Activated CD4-positive, alpha-beta T cell treated with anti-CD3 and anti-CD28 coated beads, Interleukin-2, amount 50 U/mL, for 1 hour (primary cell): ENCODE results near the gene RNFT2.

Source experiments
- DNase-seq: peaks from one replicate; pipeline ENCODE4 v3.0.0-alpha.2; 2020

RNFT2 gene

DNA sequence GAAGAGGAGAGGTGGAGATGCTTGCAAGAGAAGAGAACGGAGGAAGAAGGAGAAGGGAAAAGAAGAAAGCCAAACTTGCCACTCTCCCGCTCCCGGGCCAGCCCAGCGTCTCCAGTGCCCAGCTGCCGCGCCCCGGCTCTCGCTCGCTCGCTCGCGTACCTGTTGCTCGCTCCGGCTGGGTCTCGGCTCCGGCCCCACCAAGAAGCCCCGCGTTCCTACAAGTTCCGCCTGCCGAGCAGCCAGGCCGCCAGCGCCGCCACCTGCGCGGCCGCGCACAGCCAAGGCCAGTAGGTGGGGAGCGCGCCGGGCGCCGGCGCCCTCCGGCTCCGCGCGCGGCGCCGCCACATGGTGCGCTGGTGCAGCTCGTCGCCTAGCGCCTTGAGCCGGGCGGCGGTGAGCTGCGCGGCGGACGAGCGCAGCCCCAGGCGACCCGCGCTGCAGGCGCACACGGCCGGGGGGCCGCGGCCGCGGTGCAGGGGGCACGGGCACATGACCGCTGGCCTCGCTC is 142.8 kb downstream of the RNFT2 start:
- peak; percentile 5 for DNase-seq

DNA sequence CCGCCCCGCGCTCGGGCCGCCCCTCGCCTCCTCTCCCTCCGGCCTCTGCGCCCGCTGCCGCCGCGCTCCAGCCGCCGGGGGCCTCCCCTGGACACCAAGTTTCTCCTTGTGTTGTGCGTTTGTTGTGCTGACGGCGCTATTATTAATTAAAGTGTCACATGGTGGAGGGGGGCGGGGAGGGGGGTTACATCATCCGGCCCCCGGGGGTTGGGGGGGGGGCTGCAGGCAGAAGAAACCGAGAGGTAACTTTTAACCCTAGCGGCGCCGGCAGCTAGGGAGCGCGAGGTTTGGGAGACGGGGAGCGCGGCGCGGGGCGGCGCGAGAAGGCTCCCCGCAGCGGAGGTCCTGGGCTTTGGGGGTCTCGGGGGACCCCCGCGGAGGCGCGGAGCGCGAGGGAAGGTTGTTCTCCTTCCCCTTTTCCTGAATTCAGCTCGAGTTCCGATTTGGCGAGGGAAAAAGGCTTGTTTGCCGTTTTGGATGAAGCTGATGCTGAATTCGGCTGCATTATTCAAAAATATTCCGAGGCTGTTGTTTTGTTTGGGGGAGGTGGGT is 143.3 kb downstream of the RNFT2 start, which contains the start of gene HRK:
HRK (minus strand) TSS at position 117 of the 552 bp plus-strand sequence. CDS start 134 bp downstream, outside the sequence.
- no peak for DNase-seq

DNA sequence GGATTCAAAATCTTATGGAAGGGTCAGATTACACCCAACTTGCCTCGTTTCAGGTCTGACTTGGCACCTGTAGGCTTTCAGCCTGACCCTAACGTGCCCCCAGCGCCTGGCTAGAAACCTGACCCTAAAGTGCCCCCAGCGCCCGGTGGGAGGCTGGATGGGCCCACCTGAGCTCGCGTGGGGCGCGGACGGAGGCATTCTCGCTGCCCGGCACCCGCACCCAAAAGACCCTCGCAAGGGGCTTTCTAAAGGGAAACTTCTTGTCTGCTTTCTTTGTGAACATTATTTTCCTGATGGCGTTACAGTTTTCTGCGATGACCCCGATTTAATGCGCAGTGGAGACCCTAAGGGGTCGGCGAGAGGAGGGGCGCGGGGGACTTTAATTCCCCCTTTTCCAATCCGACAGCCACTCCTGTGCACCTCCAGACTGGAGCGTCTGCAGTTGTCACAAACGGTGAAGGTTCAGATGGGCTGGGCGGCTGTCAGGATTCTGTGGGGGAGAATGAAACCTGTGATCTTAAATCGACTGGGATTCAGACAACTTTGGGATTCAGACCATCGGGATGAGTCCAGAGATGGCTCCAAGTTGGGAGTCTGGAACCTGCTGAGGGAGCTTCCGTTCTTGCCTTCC is 143.9 kb downstream of the RNFT2 start:
- DNase-seq: no peak

DNA sequence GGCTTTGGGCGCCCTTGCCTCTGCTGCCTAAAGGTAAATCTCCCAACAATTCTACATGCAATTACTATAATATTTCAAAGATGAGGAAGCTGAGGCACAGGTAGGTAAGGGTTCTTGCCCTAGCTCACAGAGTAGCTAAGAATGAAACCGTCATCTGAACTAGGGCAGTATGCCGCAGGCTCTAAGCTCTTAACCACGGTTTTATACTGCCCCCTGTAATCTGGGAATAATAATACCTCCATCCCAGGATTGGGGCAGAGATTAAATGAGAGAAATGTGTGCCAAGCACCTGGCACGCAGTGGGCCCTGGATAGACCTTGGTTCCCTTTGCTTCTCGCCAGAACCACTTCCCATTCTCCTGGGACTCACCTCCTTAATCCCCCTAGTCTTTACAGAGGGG is 144.6 kb downstream of the RNFT2 start:
- DNase-seq: no peak

DNA sequence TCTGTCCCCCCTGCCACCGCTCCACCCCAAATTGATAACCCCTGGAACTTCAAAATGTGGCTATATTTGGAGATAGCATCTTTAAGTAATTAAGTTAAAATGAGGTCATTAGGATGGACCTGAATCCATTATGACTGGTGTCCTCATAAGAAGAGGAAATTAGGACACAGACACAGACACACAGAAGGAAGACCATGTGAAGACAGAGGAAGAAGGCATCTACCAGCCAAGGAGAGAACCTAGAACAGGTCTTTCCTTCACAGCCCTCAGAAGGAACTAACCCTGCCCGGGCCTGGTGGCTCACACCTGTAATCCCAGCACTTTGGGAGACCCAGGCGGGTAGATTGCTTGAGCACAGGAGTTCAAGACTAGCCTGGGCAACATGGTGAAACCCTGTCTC is 146.8 kb downstream of the RNFT2 start:
- no peak for DNase-seq

DNA sequence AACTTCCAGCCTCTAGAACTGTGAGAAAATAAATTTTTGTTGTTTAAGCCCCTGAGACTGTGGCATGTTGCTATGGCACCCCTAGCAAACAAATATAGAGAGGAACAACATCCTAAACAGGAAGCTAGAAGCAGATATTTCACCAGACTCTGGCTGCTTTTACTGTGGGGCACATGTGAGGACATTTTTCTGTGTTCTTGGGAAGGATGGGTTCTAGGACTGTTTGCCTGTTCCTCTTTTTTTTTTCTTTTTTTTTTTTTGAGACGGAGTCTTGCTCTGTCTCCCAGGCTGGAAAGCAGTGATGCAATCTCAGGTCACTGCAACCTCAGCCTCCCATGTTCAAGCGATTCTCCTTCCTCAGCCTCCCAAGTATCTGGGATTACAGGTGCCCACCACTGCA is 147.4 kb downstream of the RNFT2 start:
- DNase-seq: no peak

DNA sequence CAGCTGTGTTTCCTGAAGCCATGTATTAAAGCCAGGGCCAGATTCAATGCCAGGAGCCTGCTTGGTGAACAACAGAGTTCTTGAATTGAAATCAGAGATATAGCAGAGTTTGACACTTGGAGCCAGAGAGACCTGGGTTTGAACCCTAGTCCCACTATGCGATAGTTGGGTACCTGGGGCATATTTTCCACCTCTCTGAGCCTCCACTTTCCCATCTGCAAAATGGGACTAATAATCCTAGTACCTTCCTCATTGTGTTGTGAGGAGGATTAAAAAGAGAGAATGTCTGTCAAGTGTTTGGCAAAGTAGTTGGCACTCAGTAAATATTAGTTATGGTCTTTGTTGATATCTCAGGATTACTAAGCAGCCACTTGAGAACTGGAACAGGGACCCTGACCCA is 149.1 kb downstream of the RNFT2 start:
- DNase-seq: no peak

DNA sequence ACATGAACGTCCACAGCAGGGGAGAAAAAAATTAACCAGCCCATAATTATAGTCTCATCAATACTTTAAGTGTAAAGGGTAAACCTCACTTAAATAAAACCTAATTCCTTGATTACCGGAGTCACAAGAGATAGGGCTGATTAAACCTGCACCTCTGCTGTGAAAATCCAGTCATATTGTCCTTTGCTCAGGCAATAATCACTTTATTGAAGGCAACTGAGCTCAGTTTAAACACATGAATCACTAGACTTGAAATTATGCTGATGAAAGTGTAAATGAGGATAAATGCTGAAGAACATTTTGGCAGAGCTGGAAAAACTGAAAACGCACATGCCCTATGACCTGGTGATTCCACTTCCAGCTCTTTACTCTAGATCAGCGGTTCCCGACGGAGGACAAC is 149.8 kb downstream of the RNFT2 start:
- no peak for DNase-seq

DNA sequence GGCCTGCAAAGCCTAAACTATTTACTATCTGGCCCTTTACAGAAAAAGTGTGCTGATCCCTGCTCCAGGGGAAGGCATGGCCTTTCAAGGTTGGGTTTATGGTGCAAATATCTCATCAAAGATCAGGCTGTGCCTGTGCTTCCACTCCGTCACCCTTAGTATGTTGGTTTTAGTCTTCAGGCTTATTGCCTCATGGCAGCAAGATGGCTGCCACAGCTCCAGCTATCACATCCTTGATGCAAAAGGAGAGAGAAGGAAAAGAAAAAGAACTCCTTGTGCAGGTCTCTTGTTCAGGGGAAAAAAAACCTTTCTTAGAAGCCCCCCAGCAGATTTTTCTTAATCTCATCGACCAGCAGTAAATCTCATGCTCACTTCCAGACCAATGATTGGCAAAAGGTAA is 152.2 kb downstream of the RNFT2 start:
- no peak for DNase-seq

DNA sequence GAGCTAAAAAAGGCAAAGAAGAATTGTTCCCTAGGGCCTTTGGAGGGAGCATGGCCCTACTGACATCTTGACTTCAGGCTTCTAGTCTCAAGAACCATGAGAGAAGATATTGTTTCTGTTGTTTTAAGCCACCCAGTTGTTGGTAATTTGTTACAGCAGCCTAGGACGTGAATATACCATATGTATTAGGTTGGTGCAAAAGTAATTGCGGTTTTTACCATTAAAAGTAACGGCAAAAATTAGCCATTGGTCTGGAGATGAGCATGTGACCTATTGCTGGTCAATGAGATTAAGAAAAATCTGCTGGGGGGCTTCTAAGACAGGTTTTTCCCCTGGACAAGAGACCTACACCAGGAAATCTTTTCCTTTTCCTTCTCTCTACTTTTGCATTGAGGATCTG is 152.9 kb downstream of the RNFT2 start:
- DNase-seq: no peak

DNA sequence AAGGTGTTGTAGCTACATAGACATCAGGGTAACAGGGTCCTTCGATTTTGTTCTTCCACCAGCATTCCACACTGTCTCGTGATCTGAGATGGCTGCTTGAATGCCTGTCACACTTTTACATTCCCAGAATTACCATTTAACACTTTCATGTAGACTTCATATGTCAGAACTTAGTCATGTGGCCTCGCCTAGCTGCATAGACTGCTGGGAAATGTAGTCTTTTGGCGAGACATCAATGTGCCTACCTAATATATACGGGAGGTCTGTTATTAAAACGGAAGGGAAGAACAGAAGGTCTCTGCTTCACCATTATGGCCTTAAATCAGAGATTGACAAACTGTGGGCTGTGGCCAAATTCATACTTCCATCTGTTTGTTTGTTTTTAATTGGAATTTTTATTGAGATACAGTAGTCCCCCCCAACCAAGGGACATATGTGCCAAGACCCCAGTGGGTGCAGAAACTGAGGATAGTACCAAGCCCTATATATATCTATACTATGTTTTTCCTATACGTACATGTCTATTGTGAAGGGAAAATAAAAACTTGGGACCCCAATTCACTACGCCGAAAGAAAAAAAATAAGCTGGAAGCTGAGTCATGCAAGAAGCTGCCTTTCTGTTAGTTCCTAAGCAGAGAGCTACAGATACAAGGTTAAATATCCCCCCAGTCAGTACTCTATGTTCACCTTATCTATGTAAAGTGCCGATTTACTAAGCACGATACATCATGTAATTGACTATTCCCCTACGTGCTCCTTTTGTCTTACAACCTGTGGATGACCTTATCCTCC is 154.4 kb downstream of the RNFT2 start:
- DNase-seq: no peak

DNA sequence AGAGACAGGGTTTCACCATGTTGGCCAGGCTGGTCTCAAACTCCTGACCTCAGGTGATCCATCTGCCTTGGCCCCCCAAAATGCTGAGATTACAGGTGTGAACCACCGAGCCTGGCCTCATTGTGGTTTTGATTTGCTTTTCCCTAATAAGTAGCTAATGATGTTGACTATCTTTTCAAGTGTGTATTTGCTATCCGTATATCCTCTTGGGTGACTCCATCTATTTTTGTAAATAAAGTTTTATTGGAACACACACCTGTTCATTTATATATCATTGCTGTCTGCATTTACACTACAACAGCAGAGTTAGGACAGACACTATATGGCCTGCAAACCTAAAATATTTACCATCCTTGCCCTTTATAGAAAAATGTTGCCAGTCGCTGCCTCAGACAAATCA is 156.8 kb downstream of the RNFT2 start:
- DNase-seq: no peak

DNA sequence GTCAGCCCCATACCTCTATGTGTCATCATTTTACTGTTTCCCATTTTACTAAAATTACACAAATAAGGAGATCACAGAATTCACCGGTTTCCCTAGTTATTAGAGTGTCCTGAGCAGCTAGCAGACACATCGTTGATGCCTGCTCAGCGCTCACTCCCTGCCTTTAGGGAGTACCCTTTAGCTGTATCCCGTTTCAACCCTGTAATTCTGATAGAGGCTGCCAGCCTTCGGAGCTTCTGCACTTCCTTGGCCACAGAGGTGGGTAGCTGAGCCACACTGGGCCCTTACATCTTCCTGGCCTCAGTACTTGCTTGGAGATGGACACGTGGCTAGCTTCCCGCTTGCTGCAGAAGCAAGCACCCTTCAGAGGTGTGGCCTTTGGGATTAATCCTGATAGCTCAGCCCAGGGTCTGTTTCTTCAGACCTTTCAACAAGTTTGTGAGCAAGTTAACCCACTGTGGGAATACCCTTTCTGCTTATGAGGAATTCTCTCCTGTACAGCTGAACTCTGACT is 158.4 kb downstream of the RNFT2 start:
- DNase-seq: no peak

DNA sequence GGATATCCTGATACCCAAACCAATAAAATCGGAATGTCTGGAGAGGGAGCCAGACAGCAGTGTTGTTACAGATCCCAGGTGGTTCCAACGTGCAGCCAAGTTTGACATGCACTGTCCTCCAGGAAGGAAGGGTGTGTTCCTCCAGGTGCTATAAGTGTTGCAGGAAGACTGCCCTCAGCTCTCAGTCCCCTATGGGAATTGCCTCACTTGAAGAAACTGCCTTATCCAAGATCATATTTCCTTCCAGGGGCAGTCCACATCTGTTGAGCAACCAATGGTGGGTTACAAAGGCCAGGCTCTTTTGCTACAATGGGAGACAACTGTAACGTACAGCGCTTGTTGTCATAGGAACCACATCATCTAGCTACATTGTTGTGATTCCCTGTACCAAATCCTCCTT is 159.4 kb downstream of the RNFT2 start:
- no peak for DNase-seq

DNA sequence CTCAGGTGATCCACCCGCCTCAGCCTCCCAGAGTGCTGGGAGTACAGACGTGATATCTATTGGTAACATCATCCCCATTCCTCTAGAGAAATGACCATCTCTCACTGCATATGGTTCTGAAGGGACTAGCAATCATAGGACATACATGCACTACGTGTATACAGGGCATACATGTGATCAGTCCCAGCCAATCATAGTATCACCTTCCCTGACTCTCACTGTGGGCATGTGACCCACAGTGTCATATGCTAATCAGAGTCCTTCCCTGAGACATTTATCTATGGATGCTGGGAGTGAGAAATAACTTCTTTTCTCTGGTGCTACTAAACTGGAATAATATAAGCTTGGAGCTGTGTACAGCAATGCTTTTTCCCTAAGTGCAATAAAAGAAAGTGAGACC is 160.6 kb downstream of the RNFT2 start:
- no peak for DNase-seq

DNA sequence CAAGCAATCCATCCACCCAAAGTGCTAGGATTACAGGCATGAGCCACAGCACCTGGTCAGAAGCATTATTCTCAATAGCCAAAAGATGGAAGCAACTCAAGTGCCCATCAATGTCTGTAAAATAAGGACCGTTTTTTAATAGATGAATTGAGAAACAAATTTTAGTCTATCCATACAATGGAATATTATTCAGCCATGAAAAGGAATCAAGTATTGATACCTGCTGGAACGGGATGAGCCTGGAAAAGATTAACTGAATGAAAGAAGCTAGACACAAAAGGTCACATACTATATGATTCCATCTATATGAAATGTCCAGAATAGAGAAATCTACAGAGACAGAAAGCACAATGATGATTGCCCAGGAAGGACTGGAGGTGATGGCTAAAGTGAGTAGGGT is 163.5 kb downstream of the RNFT2 start:
- no peak for DNase-seq
